GM13977 (cell line): ENCODE results near the gene CREBL2.
"Not testable (repeated sequence)": the region's sequence is repeated elsewhere in the genome, so short reads cannot be mapped to it uniquely, and the experiment has no call there.

Source experiments
- DNase-seq: peaks from one replicate; pipeline ENCODE4 v3.0.0; 2012; ENCODE audit warnings: low spot score
- CTCF ChIP-seq: IDR thresholded peaks from 2 replicates; pipeline ENCODE4 v1.5.1; 2012; ENCODE audit warnings: mild to moderate bottlenecking, control low read depth; ENCODE audit not compliant: insufficient read depth; ENCODE audit errors: extremely low read depth, missing control alignments
- in situ Hi-C: fragments of 300-500 bp; cut with MboI; formaldehyde crosslinking; loops from one replicate; pipeline ENCODE4 v1.12.0; 2022; ENCODE audit warnings: low sequenced_read_pairs, low pct_unique_long_range_greater_than_20kb, mixed read lengths, inconsistent platforms; ENCODE audit not compliant: unreplicated experiment

CREBL2 gene

GRCh38 chr12:12586879-12587675, 24.6 kb upstream of the CREBL2 start:
- TF ChIP-seq CTCF: no peak
- in situ Hi-C loops: no loop called here
- no peak for DNase-seq

- TF ChIP-seq CTCF: no peak
- DNase-seq: no peak
- in situ Hi-C loops: no loop called here
These were observed 23.8 kb upstream of the CREBL2 start for GRCh38 chr12:12587878-12588277.

- in situ Hi-C loops, DNase-seq: not testable (repeated sequence)
These were observed 23.2 kb upstream of the CREBL2 start for GRCh38 chr12:12588436-12588835.

- in situ Hi-C loops: no loop called here
- no peak for TF ChIP-seq CTCF
- no peak for DNase-seq
These were observed 20.7 kb upstream of the CREBL2 start for GRCh38 chr12:12590961-12591360.

GRCh38 chr12:12592930-12593329, 18.7 kb upstream of the CREBL2 start:
- DNase-seq: no peak
- no peak for TF ChIP-seq CTCF
- in situ Hi-C loops: no loop called here

GRCh38 chr12:12595929-12596328, 15.7 kb upstream of the CREBL2 start:
- in situ Hi-C loops: not testable (repeated sequence)

GRCh38 chr12:12596598-12596997, 15.1 kb upstream of the CREBL2 start:
- in situ Hi-C loops: not testable (repeated sequence)

More at GRCh38 chr12:12595929-12596328, 15.7 kb upstream of the CREBL2 start:
- not testable (repeated sequence) for DNase-seq

GRCh38 chr12:12598864-12599263, 12.8 kb upstream of the CREBL2 start:
- DNase-seq: no peak
- no peak for TF ChIP-seq CTCF
- in situ Hi-C loops: no loop called here

More at GRCh38 chr12:12596598-12596997, 15.1 kb upstream of the CREBL2 start:
- DNase-seq: not testable (repeated sequence)
